Measurements from ENCODE around the gene ETS2. TPM values are rescaled to one million over a fixed set of nuclear protein-coding genes. Genes with fewer than 3 reads are reported as not detected.

The ETS2 gene
- polyA plus RNA-seq, 1 donor (not counting 4 experiments of a cell fraction or from before 2014, with no cell fraction given): 58.5 TPM

DNA sequence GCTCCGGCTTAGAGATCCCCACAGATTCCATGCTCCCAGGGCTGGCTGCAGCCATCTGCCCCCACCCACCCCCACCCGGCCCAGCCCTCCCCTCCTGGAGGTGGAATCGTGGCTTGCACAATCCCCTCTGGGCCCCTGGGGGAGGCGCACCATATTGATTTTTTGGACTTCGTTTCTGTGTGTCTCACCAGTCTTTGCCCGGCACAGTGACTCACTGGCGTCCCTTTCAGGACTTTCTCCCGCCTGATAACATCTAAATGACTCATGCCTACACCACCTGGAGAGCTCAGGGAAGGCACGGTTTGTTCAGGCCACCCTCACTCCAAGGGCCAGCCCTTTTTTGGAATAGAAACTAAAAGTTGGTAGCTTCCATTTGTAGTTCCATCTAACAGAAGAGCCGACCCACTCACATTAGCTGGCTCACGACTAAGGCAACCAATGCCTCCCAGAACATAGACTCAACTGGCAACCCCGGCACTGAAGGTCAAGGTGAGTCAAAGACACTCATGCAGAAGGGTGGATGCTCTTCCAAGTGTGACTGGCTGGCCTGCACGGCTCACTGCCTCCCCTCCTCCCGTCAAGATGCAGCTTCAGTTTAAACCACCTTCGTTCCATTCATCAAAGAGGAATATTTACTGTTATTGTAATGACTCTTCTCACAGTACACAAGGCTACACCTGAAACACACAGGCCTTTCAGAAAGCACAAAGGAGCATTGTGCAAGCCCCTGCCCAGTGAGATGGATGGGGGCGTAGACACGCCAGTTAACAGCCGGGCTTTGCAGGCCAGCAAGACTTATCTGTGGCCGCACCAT is 18.1 kb upstream of the ETS2 start:
- DNase-seq (ENCODE audit: low read depth, low spot score) (peak; percentile 79), FAIRE-seq (peak; percentile 81)
- Histone ChIP-seq H2AFZ (ENCODE audit: control insufficient read depth, low read length) (peak overlapping the region; percentile 50), H3K4me2 (ENCODE audit: control insufficient read depth, extremely low read depth, insufficient read depth, low read depth, low read length) (peak overlapping the region; percentile 63), H3K4me1 (ENCODE audit: control insufficient read depth, extremely low read depth, insufficient read depth, low read length) (peaks cover 16% of the 10 kb centered on the region), H3K9me3 (ENCODE audit: control insufficient read depth, low read depth, low read length) (no peaks in the 10 kb centered on the region), H3K9ac (ENCODE audit: control insufficient read depth, extremely low read depth, insufficient read depth, low read length) (peak overlapping the region; percentile 28), H4K20me1 (ENCODE audit: control insufficient read depth, extremely low read depth, insufficient read depth, low read length) (no peaks in the 10 kb centered on the region), H3K36me3 (ENCODE audit: control insufficient read depth in 2 of 2, extremely low read depth in 1 of 2, insufficient read depth in 2 of 2, low read length in 2 of 2) (no peaks in the 10 kb centered on the region), H3K9me1 (ENCODE audit: control insufficient read depth, extremely low read depth, insufficient read depth, low read length) (no peaks in the 10 kb centered on the region), H3K27ac (ENCODE audit: control insufficient read depth, insufficient read depth, low read length) (peak overlapping the region; percentile 74), H3K4me3 (ENCODE audit: control insufficient read depth in 2 of 3, extremely low read depth in 1 of 3, insufficient read depth in 2 of 3, low read depth in 1 of 3, low read length in 3 of 3) (peak overlapping the region in 1 of 3 experiments; percentile 18), H3K27me3 (ENCODE audit: control insufficient read depth, extremely low read depth, insufficient read depth, low read length) (no peaks in the 10 kb centered on the region), H3K79me2 (ENCODE audit: control insufficient read depth, insufficient read depth, low read length) (no peaks in the 10 kb centered on the region)
- dilution Hi-C loops (cut with MboI; ENCODE audit: extremely low pct_ligation_motif_present, low sequenced_read_pairs): no loop called here
- TF ChIP-seq, protein P1, sequence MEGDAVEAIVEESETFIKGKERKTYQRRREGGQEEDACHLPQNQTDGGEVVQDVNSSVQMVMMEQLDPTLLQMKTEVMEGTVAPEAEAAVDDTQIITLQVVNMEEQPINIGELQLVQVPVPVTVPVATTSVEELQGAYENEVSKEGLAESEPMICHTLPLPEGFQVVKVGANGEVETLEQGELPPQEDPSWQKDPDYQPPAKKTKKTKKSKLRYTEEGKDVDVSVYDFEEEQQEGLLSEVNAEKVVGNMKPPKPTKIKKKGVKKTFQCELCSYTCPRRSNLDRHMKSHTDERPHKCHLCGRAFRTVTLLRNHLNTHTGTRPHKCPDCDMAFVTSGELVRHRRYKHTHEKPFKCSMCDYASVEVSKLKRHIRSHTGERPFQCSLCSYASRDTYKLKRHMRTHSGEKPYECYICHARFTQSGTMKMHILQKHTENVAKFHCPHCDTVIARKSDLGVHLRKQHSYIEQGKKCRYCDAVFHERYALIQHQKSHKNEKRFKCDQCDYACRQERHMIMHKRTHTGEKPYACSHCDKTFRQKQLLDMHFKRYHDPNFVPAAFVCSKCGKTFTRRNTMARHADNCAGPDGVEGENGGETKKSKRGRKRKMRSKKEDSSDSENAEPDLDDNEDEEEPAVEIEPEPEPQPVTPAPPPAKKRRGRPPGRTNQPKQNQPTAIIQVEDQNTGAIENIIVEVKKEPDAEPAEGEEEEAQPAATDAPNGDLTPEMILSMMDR (optimal IDR thresholded peaks at IDR 0.05 in 1 of 3, IDR thresholded peaks at IDR 0.05 in 1 of 3, conservative IDR thresholded peaks at IDR 0.05 in 1 of 3; ENCODE audit: extremely low read depth in 1 of 3, insufficient read depth in 2 of 3, low read length in 3 of 3): peak in 1 of 3 experiments; percentile 16
- TF ChIP-seq EZH2 (IDR thresholded peaks at IDR 0.05; ENCODE audit: low read length): no peak

DNA sequence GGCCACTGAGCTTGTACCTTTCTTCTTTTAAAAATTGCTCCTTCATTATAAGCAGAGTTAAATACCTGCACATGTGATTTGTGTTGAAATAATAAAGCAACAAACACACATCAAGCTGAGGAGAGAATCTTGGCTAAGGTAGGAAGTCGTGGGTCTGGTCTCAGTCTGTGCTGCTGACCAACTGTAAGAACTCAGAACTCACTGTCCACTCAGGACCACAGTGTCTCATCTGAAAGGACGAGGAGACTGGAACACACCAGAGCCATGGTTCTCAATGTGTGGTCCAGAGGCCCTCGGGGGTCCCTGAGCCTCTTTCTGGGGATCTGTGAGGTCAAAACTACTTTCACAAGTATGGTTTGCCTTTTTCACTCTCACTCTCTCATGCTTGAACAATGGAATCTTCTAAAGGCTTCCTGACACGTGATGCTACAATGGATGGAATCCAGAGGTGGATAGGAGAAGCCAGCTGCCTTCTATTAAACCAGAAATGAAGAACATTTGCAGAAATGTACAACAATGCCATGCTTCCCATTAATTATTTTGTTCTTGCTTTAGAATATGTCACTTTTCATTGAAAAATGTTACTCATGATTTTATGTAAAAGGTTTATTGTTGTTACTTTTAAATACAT is 17.3 kb upstream of the ETS2 start:
- Histone ChIP-seq H2AFZ (ENCODE audit: control insufficient read depth, low read length) (no peak overlapping the region), H3K36me3 (ENCODE audit: control insufficient read depth in 2 of 2, extremely low read depth in 1 of 2, insufficient read depth in 2 of 2, low read length in 2 of 2) (no peaks in the 10 kb centered on the region), H3K4me2 (ENCODE audit: control insufficient read depth, extremely low read depth, insufficient read depth, low read depth, low read length) (peak overlapping the region; percentile 63), H3K9ac (ENCODE audit: control insufficient read depth, extremely low read depth, insufficient read depth, low read length) (peak overlapping the region; percentile 28), H3K9me1 (ENCODE audit: control insufficient read depth, extremely low read depth, insufficient read depth, low read length) (no peaks in the 10 kb centered on the region), H3K27ac (ENCODE audit: control insufficient read depth, insufficient read depth, low read length) (peak overlapping the region; percentile 74), H3K79me2 (ENCODE audit: control insufficient read depth, insufficient read depth, low read length) (no peaks in the 10 kb centered on the region), H3K4me1 (ENCODE audit: control insufficient read depth, extremely low read depth, insufficient read depth, low read length) (peaks cover 16% of the 10 kb centered on the region), H3K9me3 (ENCODE audit: control insufficient read depth, low read depth, low read length) (no peaks in the 10 kb centered on the region), H3K4me3 (ENCODE audit: control insufficient read depth in 2 of 3, extremely low read depth in 1 of 3, insufficient read depth in 2 of 3, low read depth in 1 of 3, low read length in 3 of 3) (no peak overlapping the region), H4K20me1 (ENCODE audit: control insufficient read depth, extremely low read depth, insufficient read depth, low read length) (no peaks in the 10 kb centered on the region), H3K27me3 (ENCODE audit: control insufficient read depth, extremely low read depth, insufficient read depth, low read length) (no peaks in the 10 kb centered on the region)
- dilution Hi-C loops (cut with MboI; ENCODE audit: extremely low pct_ligation_motif_present, low sequenced_read_pairs): no loop called here
- TF ChIP-seq, protein P1 (optimal IDR thresholded peaks at IDR 0.05 in 1 of 3, IDR thresholded peaks at IDR 0.05 in 1 of 3, conservative IDR thresholded peaks at IDR 0.05 in 1 of 3; ENCODE audit: extremely low read depth in 1 of 3, insufficient read depth in 2 of 3, low read length in 3 of 3): no peak
- no peak for TF ChIP-seq EZH2 (IDR thresholded peaks at IDR 0.05; ENCODE audit: low read length)
- DNase-seq (ENCODE audit: low read depth, low spot score) (no peak), FAIRE-seq (no peak)
